HCT116 (cell line): ENCODE results near the gene KRTAP4-8. TPM values are rescaled to one million over a fixed set of nuclear protein-coding genes. Genes with fewer than 3 reads are reported as not detected.

Source experiments
- ATAC-seq: fragments of 200-7000 bp; cut with Tn5 transposase; 2 replicates; pipeline ENCODE4 v1.9.1; 2020; ENCODE audit warnings: mild to moderate bottlenecking, moderate library complexity
- BruUV-seq: library from RNA; stranded (reverse); fragments of 400-500 nt; replicated peaks from 2 replicates; lab custom pipeline; 2021; lab: Mats Ljungman, UMichigan
- CTCF ChIA-PET: fragments of 300-600 bp; sonication (Branson Sonifier 250); formaldehyde crosslinking; loops from one replicate; lab custom pipeline; 2021; ENCODE audit warnings: antibody characterized with exemption; lab: Charles Lee
- POLR2A ChIA-PET: fragments of 300-600, 350-600 bp; sonication (Branson Sonifier 250); formaldehyde crosslinking; loops from one replicate; lab custom pipeline; 2021; ENCODE audit warnings: antibody characterized with exemption; lab: Charles Lee
- RAD21 ChIA-PET, 2 experiments: fragments of 300-600 bp; sonication (Branson Sonifier 250); formaldehyde crosslinking; loops; one replicate each; lab custom pipeline; 2023; ENCODE audit warnings: low total read pairs in 2 of 2; ENCODE audit not compliant: uncharacterized antibody in 2 of 2, unreplicated experiment in 2 of 2, low non-redundant PET in 1 of 2; lab: Charles Lee
- DNase-seq: peaks from one replicate; pipeline ENCODE4 v3.0.0-alpha.2; 2010; ENCODE audit warnings: low read depth, low spot score
- H2AFZ ChIP-seq: fragments of 200-600 bp; shearing (Covaris generic), sonication (generic); 2 replicates; pipeline ENCODE4 v1.6.1; 2017; ENCODE audit warnings: low read depth, mixed run types, mixed read lengths, antibody characterized with exemption, low read length; ENCODE audit not compliant: poor library complexity, severe bottlenecking
- H3K27ac ChIP-seq: 2 replicates; pipeline ENCODE4 v1.5.1; 2012; ENCODE audit warnings: low read depth, low read length
- H3K27me3 ChIP-seq: fragments of 200-600 bp; sonication (generic); 2 replicates; pipeline ENCODE4 v1.6.1; 2016; ENCODE audit warnings: mixed run types, low read length, mixed read lengths; ENCODE audit not compliant: insufficient read depth
- H3K36me3 ChIP-seq, 2 experiments: fragments of 200-500 bp in 1 of 2; fragments of 200-600 bp in 1 of 2; sonication (Bioruptor generic) in 1 of 2; sonication (generic) in 1 of 2; 2 replicates each; pipeline versions ENCODE4 v1.5.1 to v1.6.1; 2014 to 2016; ENCODE audit warnings: low read length in 2 of 2, inconsistent platforms in 1 of 2, mixed read lengths in 1 of 2, mixed run types in 1 of 2; ENCODE audit not compliant: insufficient read depth in 2 of 2, control insufficient read depth in 1 of 2
- H3K4me1 ChIP-seq, 2 experiments: fragments of 200-600 bp in 1 of 2; sonication (generic) in 1 of 2; 2 replicates each; pipeline versions ENCODE4 v1.5.1 to v1.6.1; 2012 to 2017; ENCODE audit warnings: low read length in 2 of 2, inconsistent platforms in 1 of 2, mild to moderate bottlenecking in 1 of 2, mixed read lengths in 1 of 2, mixed run types in 1 of 2, moderate library complexity in 1 of 2; ENCODE audit not compliant: insufficient read depth in 2 of 2, control insufficient read depth in 1 of 2
- H3K4me2 ChIP-seq: fragments of 200-600 bp; sonication (generic); 2 replicates; pipeline ENCODE4 v1.6.1; 2017; ENCODE audit warnings: mixed run types, low read length, mixed read lengths
- H3K4me3 ChIP-seq, 2 experiments: fragments of 200-600 bp in 1 of 2; sonication (generic) in 1 of 2; replicated peaks in 1 of 2; 2 replicates each; pipeline ENCODE4 v1.5.1; 2011 to 2016; ENCODE audit warnings: low read length in 2 of 2, control low read depth in 1 of 2, low read depth in 1 of 2, mild to moderate bottlenecking in 1 of 2, mixed read lengths in 1 of 2, mixed run types in 1 of 2
- H3K79me2 ChIP-seq: fragments of 200-600 bp; sonication (generic); 2 replicates; pipeline ENCODE4 v1.6.1; 2017; ENCODE audit warnings: mild to moderate bottlenecking, mixed run types, low read length, moderate library complexity, mixed read lengths; ENCODE audit not compliant: insufficient read depth
- H3K9ac ChIP-seq: fragments of 200-600 bp; sonication (generic); 2 replicates; pipeline ENCODE4 v1.6.1; 2016; ENCODE audit warnings: low read length, mixed read lengths
- H3K9me2 ChIP-seq: fragments of 200-600 bp; sonication (generic), shearing (Covaris generic); 2 replicates; pipeline ENCODE4 v1.6.1; 2017; ENCODE audit warnings: mixed run types, mild to moderate bottlenecking, moderate library complexity; ENCODE audit not compliant: insufficient read depth
- H3K9me3 ChIP-seq, 2 experiments: fragments of 200-500 bp in 1 of 2; fragments of 200-600 bp in 1 of 2; sonication (Bioruptor generic) in 1 of 2; sonication (generic) in 1 of 2; 2 replicates each; pipeline ENCODE4 v1.6.1; 2014 to 2017; ENCODE audit warnings: low read length in 2 of 2, mixed read lengths in 2 of 2, inconsistent platforms in 1 of 2, low read depth in 1 of 2, mild to moderate bottlenecking in 1 of 2, mixed run types in 1 of 2, moderate library complexity in 1 of 2; ENCODE audit not compliant: control insufficient read depth in 1 of 2, insufficient read depth in 1 of 2
- H4K20me1 ChIP-seq: fragments of 200-600 bp; sonication (generic), shearing (Covaris generic); 2 replicates; pipeline ENCODE4 v1.6.1; 2017; ENCODE audit warnings: mixed run types, mild to moderate bottlenecking, moderate library complexity; ENCODE audit not compliant: insufficient read depth
- CBX3 ChIP-seq: IDR thresholded peaks from 2 replicates; pipeline ENCODE4 v1.6.1; 2012; ENCODE audit warnings: low read depth
- EGR1 ChIP-seq: IDR thresholded peaks from 2 replicates; pipeline ENCODE4 v1.6.1; 2012; ENCODE audit warnings: low read depth
- ELF1 ChIP-seq: IDR thresholded peaks from 2 replicates; pipeline ENCODE4 v1.6.1; 2012; ENCODE audit warnings: low read depth, borderline replicate concordance
- EZH2phosphoT487 ChIP-seq: fragments of 200-600 bp; IDR thresholded peaks from 2 replicates; pipeline ENCODE4 v1.6.1; 2018; ENCODE audit warnings: antibody characterized with exemption, borderline replicate concordance
- FOSL1 ChIP-seq: IDR thresholded peaks from 2 replicates; pipeline ENCODE4 v1.6.1; 2012; ENCODE audit warnings: low read depth
- POLR2A ChIP-seq: IDR thresholded peaks from 2 replicates; pipeline ENCODE4 v1.7.0; 2011; ENCODE audit warnings: borderline replicate concordance; ENCODE audit not compliant: insufficient read depth, insufficient read length; ENCODE audit errors: extremely low read depth
- RAD21 ChIP-seq: IDR thresholded peaks from 2 replicates; pipeline ENCODE4 v1.6.1; 2012; ENCODE audit warnings: low read depth, mild to moderate bottlenecking
- SIN3A ChIP-seq: IDR thresholded peaks from 2 replicates; pipeline ENCODE4 v1.6.1; 2012; ENCODE audit warnings: low read depth
- SP1 ChIP-seq: IDR thresholded peaks from 2 replicates; pipeline ENCODE4 v1.6.1; 2012; ENCODE audit warnings: low read depth
- YY1 ChIP-seq: IDR thresholded peaks from 2 replicates; pipeline ENCODE4 v1.6.1; 2011; ENCODE audit warnings: low read length, low read depth, moderate library complexity, mild to moderate bottlenecking; ENCODE audit not compliant: insufficient replicate concordance; ENCODE audit errors: extremely low read depth
- ZFX ChIP-seq: fragments of 450-650 bp; IDR thresholded peaks from 2 replicates; pipeline ENCODE4 v1.6.1; 2017
- intact Hi-C: fragments of 100-400 bp; cut with micrococcal nuclease; formaldehyde crosslinking; loops from 2 replicates; pipeline ENCODE4 v1.10.0; 2022
- total RNA-seq: library from RNA; stranded (reverse); gene quantifications from one replicate; pipeline ENCODE4 v1.2.1, GENCODE V29; 2021; ENCODE audit not compliant: unreplicated experiment
- TF ChIP-seq, protein P1 (sequence below): IDR thresholded peaks from 2 replicates; pipeline ENCODE4 v1.6.1; 2011; ENCODE audit warnings: mild to moderate bottlenecking, low read length, moderate library complexity; ENCODE audit not compliant: insufficient replicate concordance; ENCODE audit errors: extremely low read depth
- TF ChIP-seq, protein P2 (sequence below): IDR thresholded peaks from 2 replicates; pipeline ENCODE4 v1.6.1; 2012; ENCODE audit warnings: low read depth
- TF ChIP-seq, protein P3 (sequence below), 3 experiments: fragments of 200-600 bp in 1 of 3; sonication (generic) in 1 of 3; IDR thresholded peaks in 2 of 3; conservative IDR thresholded peaks in 1 of 3; 2 replicates each; pipeline ENCODE4 v1.5.1; 2012 to 2017; ENCODE audit warnings: low read depth in 2 of 3, low read length in 2 of 3, antibody characterized with exemption in 1 of 3, borderline replicate concordance in 1 of 3, control low read depth in 1 of 3, mild to moderate bottlenecking in 1 of 3, mixed read lengths in 1 of 3, mixed run types in 1 of 3, moderate library complexity in 1 of 3; ENCODE audit not compliant: insufficient read depth in 1 of 3
- TF ChIP-seq, protein P4 (sequence below): IDR thresholded peaks from 2 replicates; pipeline ENCODE4 v1.6.1; 2012

The KRTAP4-8 gene
- total RNA-seq, 1 experiment from 2014 or later, result not detected

DNA sequence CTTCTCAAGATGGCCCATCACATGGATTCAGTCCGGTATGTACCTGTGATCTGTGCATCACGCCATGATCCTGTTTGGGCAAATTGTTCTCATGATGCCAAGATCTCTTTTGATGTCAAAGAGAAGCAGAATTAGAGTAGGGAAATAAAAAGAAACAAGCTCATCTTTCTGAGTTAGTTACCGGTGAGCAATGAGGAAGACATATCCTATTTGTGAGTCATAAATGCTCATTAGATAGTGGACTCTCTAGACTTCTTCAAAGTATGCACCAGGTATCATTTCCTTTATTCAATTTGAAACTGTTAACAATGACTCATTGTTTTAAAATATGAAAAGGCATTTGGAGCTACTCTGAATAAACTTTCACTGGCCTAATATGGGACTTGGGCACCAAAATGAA, 34.0 kb upstream of the KRTAP4-8 start (continued):
- TF ChIP-seq SIN3A, result peak; percentile 74; the same call in 1 of the 2 replicates
- peak; percentile 29; the same call in 1 of the 2 replicates for TF ChIP-seq RAD21
- TF ChIP-seq EGR1, result no peak

DNA sequence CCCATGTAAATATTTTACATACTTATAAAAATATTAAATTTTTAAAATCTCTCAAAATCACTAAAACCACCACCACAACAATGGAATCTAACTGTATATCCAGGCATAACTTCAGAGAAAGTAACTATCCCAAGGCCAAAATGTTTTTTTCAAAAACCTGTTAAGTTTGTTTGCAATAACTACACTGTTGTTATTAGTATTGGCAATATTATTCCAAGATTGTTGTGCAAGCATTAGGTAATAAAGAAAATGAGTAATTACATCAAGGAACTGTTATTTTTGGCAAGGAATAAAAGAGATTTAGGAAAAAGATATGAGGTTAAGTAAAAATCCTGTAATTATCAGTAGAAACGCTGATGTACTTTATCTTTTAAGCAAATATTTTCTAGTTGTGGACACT, 29.4 kb upstream of the KRTAP4-8 start:
- BruUV-seq, result no TSS peak
- CTCF ChIA-PET, result no interaction called here

More for the DNA sequence above, 29.4 kb upstream of the KRTAP4-8 start:
- DNase-seq, result no peak
- RAD21 ChIA-PET, result no interaction called here
- no peak for ATAC-seq
- Histone ChIP-seq H3K4me3 (no peak overlapping the region), H2AFZ (no peak overlapping the region), H3K9ac (no peak overlapping the region), H4K20me1 (no peaks in the 10 kb centered on the region), H3K27ac (no peak overlapping the region), H3K4me2 (no peak overlapping the region), H3K36me3 (peaks cover 0 to 9% of the 10 kb centered on the region in 2 experiments; a peak in 1 of 4 replicates), H3K9me2 (no peaks in the 10 kb centered on the region), H3K27me3 (no peaks in the 10 kb centered on the region), H3K4me1 (peaks cover 0 to 48% of the 10 kb centered on the region in 2 experiments; a peak in 2 of 4 replicates), H3K9me3 (peaks cover 0 to 13% of the 10 kb centered on the region in 2 experiments; a peak in 1 of 4 replicates), H3K79me2 (no peaks in the 10 kb centered on the region)
- TF ChIP-seq SP1 (no peak), EZH2phosphoT487 (no peak), SIN3A (no peak), FOSL1 (no peak), YY1 (no peak), ELF1 (no peak), ZFX (no peak), POLR2A (no peak), CBX3 (no peak)
- TF ChIP-seq, protein P1, sequence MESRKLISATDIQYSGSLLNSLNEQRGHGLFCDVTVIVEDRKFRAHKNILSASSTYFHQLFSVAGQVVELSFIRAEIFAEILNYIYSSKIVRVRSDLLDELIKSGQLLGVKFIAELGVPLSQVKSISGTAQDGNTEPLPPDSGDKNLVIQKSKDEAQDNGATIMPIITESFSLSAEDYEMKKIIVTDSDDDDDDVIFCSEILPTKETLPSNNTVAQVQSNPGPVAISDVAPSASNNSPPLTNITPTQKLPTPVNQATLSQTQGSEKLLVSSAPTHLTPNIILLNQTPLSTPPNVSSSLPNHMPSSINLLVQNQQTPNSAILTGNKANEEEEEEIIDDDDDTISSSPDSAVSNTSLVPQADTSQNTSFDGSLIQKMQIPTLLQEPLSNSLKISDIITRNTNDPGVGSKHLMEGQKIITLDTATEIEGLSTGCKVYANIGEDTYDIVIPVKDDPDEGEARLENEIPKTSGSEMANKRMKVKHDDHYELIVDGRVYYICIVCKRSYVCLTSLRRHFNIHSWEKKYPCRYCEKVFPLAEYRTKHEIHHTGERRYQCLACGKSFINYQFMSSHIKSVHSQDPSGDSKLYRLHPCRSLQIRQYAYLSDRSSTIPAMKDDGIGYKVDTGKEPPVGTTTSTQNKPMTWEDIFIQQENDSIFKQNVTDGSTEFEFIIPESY, result no peak
- TF ChIP-seq, protein P2, sequence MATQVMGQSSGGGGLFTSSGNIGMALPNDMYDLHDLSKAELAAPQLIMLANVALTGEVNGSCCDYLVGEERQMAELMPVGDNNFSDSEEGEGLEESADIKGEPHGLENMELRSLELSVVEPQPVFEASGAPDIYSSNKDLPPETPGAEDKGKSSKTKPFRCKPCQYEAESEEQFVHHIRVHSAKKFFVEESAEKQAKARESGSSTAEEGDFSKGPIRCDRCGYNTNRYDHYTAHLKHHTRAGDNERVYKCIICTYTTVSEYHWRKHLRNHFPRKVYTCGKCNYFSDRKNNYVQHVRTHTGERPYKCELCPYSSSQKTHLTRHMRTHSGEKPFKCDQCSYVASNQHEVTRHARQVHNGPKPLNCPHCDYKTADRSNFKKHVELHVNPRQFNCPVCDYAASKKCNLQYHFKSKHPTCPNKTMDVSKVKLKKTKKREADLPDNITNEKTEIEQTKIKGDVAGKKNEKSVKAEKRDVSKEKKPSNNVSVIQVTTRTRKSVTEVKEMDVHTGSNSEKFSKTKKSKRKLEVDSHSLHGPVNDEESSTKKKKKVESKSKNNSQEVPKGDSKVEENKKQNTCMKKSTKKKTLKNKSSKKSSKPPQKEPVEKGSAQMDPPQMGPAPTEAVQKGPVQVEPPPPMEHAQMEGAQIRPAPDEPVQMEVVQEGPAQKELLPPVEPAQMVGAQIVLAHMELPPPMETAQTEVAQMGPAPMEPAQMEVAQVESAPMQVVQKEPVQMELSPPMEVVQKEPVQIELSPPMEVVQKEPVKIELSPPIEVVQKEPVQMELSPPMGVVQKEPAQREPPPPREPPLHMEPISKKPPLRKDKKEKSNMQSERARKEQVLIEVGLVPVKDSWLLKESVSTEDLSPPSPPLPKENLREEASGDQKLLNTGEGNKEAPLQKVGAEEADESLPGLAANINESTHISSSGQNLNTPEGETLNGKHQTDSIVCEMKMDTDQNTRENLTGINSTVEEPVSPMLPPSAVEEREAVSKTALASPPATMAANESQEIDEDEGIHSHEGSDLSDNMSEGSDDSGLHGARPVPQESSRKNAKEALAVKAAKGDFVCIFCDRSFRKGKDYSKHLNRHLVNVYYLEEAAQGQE, result no peak
- TF ChIP-seq, protein P3, sequence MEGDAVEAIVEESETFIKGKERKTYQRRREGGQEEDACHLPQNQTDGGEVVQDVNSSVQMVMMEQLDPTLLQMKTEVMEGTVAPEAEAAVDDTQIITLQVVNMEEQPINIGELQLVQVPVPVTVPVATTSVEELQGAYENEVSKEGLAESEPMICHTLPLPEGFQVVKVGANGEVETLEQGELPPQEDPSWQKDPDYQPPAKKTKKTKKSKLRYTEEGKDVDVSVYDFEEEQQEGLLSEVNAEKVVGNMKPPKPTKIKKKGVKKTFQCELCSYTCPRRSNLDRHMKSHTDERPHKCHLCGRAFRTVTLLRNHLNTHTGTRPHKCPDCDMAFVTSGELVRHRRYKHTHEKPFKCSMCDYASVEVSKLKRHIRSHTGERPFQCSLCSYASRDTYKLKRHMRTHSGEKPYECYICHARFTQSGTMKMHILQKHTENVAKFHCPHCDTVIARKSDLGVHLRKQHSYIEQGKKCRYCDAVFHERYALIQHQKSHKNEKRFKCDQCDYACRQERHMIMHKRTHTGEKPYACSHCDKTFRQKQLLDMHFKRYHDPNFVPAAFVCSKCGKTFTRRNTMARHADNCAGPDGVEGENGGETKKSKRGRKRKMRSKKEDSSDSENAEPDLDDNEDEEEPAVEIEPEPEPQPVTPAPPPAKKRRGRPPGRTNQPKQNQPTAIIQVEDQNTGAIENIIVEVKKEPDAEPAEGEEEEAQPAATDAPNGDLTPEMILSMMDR (IDR thresholded peaks at IDR 0.05 in 2 of 3, conservative IDR thresholded peaks at IDR 0.05 in 1 of 3; ENCODE audit: borderline replicate concordance in 1 of 3, insufficient read depth in 1 of 3, low read depth in 2 of 3, low read length in 2 of 3), result no peak
- TF ChIP-seq, protein P4, sequence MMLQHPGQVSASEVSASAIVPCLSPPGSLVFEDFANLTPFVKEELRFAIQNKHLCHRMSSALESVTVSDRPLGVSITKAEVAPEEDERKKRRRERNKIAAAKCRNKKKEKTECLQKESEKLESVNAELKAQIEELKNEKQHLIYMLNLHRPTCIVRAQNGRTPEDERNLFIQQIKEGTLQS, result no peak
- POLR2A ChIA-PET, result no interaction called here
- intact Hi-C loops, result no loop called here
